Smooth muscle cell (in vitro differentiated cells): ENCODE results near the gene ALDH3B1. TPM values are rescaled to one million over a fixed set of nuclear protein-coding genes. Genes with fewer than 3 reads are reported as not detected.

ENCODE experiments used
- DNase-seq: peaks from one replicate; lab custom pipeline; 2025; ENCODE audit not compliant: unreplicated experiment; lab: John Stamatoyannopoulos, UW
- H2AFZ ChIP-seq: fragments of 200-600 bp; sonication (generic); 2 replicates; pipeline ENCODE4 v1.6.0; 2016; ENCODE audit warnings: antibody characterized with exemption, low read depth, mild to moderate bottlenecking
- H3F3A ChIP-seq: fragments of 200-600 bp; sonication (generic); 2 replicates; pipeline ENCODE4 v1.6.0; 2017; ENCODE audit warnings: antibody characterized with exemption, low read depth
- H3K27ac ChIP-seq: fragments of 200-600 bp; sonication (generic); 2 replicates; pipeline ENCODE4 v1.5.1; 2016; ENCODE audit warnings: low read depth, mild to moderate bottlenecking
- H3K27me3 ChIP-seq: fragments of 200-600 bp; sonication (generic); 2 replicates; pipeline ENCODE4 v1.6.1; 2016; ENCODE audit warnings: low read depth, mild to moderate bottlenecking
- H3K36me3 ChIP-seq: fragments of 200-600 bp; sonication (generic); 2 replicates; pipeline ENCODE4 v1.5.1; 2016; ENCODE audit warnings: low read depth
- H3K4me1 ChIP-seq: fragments of 200-600 bp; sonication (generic); 2 replicates; pipeline ENCODE4 v1.5.1; 2016; ENCODE audit warnings: low read depth
- H3K4me2 ChIP-seq: fragments of 200-600 bp; sonication (generic); 2 replicates; pipeline ENCODE4 v1.6.0; 2016; ENCODE audit warnings: mild to moderate bottlenecking
- H3K4me3 ChIP-seq: fragments of 200-600 bp; sonication (generic); 2 replicates; pipeline ENCODE4 v1.5.1; 2016; ENCODE audit warnings: mild to moderate bottlenecking
- H3K79me2 ChIP-seq: fragments of 200-600 bp; sonication (generic); 2 replicates; pipeline ENCODE4 v1.6.0; 2016; ENCODE audit warnings: low read depth, mild to moderate bottlenecking
- H3K9ac ChIP-seq: fragments of 200-600 bp; sonication (generic); 2 replicates; pipeline ENCODE4 v1.6.0; 2016; ENCODE audit warnings: low read depth
- H3K9me3 ChIP-seq: fragments of 200-600 bp; sonication (generic); replicated peaks from 2 replicates; pipeline ENCODE4 v1.5.1; 2016; ENCODE audit warnings: low read depth
- H4K20me1 ChIP-seq: fragments of 200-600 bp; sonication (generic); 2 replicates; pipeline ENCODE4 v1.6.0; 2016; ENCODE audit warnings: low read depth
- CTCF ChIP-seq: fragments of 200-600 bp; sonication (generic); IDR thresholded peaks from 2 replicates; pipeline ENCODE4 v1.5.1; 2017; ENCODE audit warnings: borderline replicate concordance, mild to moderate bottlenecking, antibody characterized with exemption; ENCODE audit not compliant: insufficient read depth, poor library complexity, severe bottlenecking
- WGBS: methylation state at CpG from one replicate; pipeline ENCODE4 v1.1.7; 2016; ENCODE audit warnings: low lambda C conversion rate; 5-methylcytosine and 5-hydroxymethylcytosine counted together
- polyA plus RNA-seq: library from polyadenylated mRNA; unstranded; fragments of >200 nt; fragmentation: Nextera tagmentation; extraction: Ambion mirVana; gene quantifications from 2 replicates; pipeline ENCODE4 v1.2.1, GENCODE V29; 2016
- total RNA-seq: library from RNA; depleted of rRNA; stranded (reverse); fragments of >200 nt; gene quantifications from 2 replicates; pipeline ENCODE4 v1.2.3, GENCODE V29; 2014

The ALDH3B1 gene
- total and polyA plus RNA-seq, 2 experiments from 2014 or later = 8.8 to 9.9 TPM

- 97% methylated on average over 20 of the region's 20 CpGs for WGBS
- no peaks in the 10 kb centered on the region for H3K27me3 ChIP-seq
- no peak overlapping the region for H3K27ac ChIP-seq
- H3F3A ChIP-seq = no peaks in the 10 kb centered on the region
- H3K4me3 ChIP-seq = no peak overlapping the region
- no peak overlapping the region for H3K9ac ChIP-seq
- peak overlapping the region; percentile 76 for H3K4me2 ChIP-seq
- no peaks in the 10 kb centered on the region for H4K20me1 ChIP-seq
- H3K36me3 ChIP-seq = no peaks in the 10 kb centered on the region
- TF ChIP-seq CTCF = no peak
- peaks cover 11% of the 10 kb centered on the region for H3K4me1 ChIP-seq
- no peak overlapping the region for H2AFZ ChIP-seq
- no peaks in the 10 kb centered on the region for H3K9me3 ChIP-seq
- DNase-seq = no peak
- H3K79me2 ChIP-seq = no peaks in the 10 kb centered on the region
Measured at GRCh38 chr11:68037411-68038225, 27.5 kb downstream of the ALDH3B1 start.

DNA sequence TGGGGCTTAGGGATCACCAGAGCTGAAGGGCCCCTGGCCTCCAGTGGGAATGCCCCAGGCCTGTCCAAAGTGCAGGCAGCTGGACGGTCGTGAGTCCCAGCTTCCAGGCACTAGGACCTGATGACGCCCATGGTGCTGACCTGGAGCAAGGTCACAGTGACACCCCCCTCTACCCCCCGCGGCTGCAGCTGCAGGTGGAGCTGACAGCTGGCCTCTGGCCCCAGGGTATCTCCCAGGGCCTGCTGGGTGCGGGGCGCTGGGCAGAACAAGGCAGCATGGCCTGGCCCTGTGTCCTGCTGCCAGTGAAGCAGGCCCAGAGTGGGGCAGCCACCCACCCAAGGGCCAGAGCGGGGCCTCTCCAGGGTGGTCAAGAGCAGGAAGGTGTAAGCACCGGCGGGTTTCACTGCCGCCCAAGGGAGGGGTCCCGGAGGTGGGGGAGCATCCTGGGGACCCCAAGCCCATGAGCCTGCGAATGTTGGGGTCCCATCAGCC lies 28.1 kb downstream of the ALDH3B1 start:
- WGBS = 61% methylated on average over 13 of the region's 13 CpGs
- H3K4me2 ChIP-seq = peak overlapping the region; percentile 76
- no peak for DNase-seq
- H2AFZ ChIP-seq = no peak overlapping the region
- no peaks in the 10 kb centered on the region for H4K20me1 ChIP-seq
- peaks cover 11% of the 10 kb centered on the region for H3K4me1 ChIP-seq
- H3K9me3 ChIP-seq = no peaks in the 10 kb centered on the region
- H3K36me3 ChIP-seq = no peaks in the 10 kb centered on the region
- no peaks in the 10 kb centered on the region for H3F3A ChIP-seq
- H3K27me3 ChIP-seq = no peaks in the 10 kb centered on the region
- no peak overlapping the region for H3K27ac ChIP-seq
- H3K9ac ChIP-seq = no peak overlapping the region
- H3K4me3 ChIP-seq = peak overlapping the region; percentile 49
- H3K79me2 ChIP-seq = no peaks in the 10 kb centered on the region
- TF ChIP-seq CTCF = no peak

DNA sequence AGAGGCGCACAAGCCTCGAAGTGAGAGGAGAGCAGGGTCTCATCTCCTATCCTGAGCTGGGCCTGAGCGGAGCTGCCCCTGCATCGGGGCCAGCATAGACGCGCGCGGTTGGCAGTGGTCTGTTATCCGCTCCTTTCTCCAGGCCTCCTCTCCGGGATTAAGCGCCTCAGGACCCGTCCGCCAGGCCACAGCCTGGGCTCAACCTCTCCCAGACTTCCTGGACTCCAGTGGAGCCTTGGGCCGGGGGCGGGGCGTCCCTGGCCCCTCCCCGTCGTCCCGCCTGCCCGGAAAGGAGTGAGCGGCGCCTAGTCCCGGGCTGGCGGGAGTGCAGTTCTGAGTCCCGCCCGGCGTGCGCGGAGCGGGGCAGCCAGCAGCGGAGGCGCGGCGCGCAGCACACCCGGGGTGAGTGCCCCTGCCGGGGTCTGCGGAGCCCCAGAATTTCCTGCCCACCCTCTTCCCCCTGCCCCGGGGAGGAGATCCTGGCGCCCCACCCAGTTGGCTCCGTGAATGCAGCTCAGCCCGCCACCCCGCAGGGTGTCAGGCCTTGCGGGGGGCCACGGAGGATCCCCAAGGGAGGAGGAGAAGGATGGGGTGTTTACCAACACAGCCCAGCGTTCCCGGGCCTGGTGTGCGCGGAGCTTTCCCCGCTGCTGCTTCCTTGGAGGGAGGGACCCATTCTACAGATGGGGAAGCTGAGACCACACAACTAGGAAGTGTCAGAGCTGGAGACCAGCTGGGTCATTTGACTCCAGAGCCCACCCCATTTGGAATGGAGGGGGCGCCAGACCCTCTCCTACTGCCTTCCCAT lies 28.8 kb downstream of the ALDH3B1 start, which contains the start of gene TCIRG1:
Gene TCIRG1, plus strand, starts transcription at position 308 of the 808 bp plus-strand sequence. CDS start 2,247 bp downstream, outside the sequence.
- no peak within 1 kb of the TSS for H3K9ac ChIP-seq
- H3K9me3 ChIP-seq = no peaks in the 10 kb centered on the region
- peak within 1 kb of the TSS; percentile 76 for H3K4me2 ChIP-seq
- no peaks in the 10 kb centered on the region for H4K20me1 ChIP-seq
- H3K27me3 ChIP-seq = no peaks in the 10 kb centered on the region
- H2AFZ ChIP-seq = peak within 1 kb of the TSS; percentile 5
- no peaks in the 10 kb centered on the region for H3F3A ChIP-seq
- no peak for DNase-seq
- 16% methylated on average over 46 of the region's 51 CpGs for WGBS
- H3K4me3 ChIP-seq = peak within 1 kb of the TSS; percentile 49
- no peaks in the 10 kb centered on the region for H3K79me2 ChIP-seq
- no peak for TF ChIP-seq CTCF
- peak within 1 kb of the TSS; percentile 31 for H3K27ac ChIP-seq
- H3K36me3 ChIP-seq = no peaks in the 10 kb centered on the region
- peaks cover 11% of the 10 kb centered on the region for H3K4me1 ChIP-seq
